ENCODE results near the gene PLEKHH1. TPM values are rescaled to one million over a fixed set of nuclear protein-coding genes. Genes with fewer than 3 reads are reported as not detected.

The PLEKHH1 gene
- total and polyA plus RNA-seq, 2 of the 8 experiments (the other 6 are each of a cell fraction or from before 2014, with no cell fraction given): 28.3 to 33.3 TPM

DNA sequence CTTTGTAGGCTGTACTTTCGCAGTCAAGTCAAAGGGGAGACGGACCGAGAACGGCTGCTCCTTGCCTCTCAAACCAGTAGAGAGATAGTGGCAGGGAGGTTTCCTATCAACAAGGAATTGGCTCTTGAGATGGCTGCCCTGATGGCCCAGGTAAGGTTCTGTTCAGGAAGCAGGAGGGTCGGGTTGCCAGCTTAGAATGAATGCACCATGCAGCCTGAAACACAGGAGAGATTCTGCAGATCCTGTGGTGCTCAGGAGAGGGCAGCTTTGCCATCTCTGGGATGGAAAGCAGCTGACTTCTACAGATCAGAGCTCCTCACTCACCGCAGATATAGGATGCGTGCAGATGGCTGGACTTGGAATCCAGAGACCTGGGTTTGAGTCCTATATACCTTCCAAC lies 49.0 kb downstream of the PLEKHH1 start:
- DNase-seq (ENCODE audit: low read depth in 1 of 2, low spot score in 2 of 2) (no peak), FAIRE-seq (no peak)
- Histone ChIP-seq H2BK20ac (ENCODE audit: low read length) (no peak overlapping the region), H4K20me1 (replicated peaks in 1 of 2; ENCODE audit: control insufficient read depth in 1 of 2, insufficient read depth in 2 of 2, low read length in 2 of 2) (peaks cover 0 to 3% of the 10 kb centered on the region in 2 experiments), H3K36me3 (ENCODE audit: control insufficient read depth in 2 of 4, insufficient read depth in 4 of 4, low read length in 3 of 4) (peaks cover 7 to 23% (median 14%) of the 10 kb centered on the region in 4 experiments), H3K14ac (ENCODE audit: insufficient read length) (no peak overlapping the region), H2AK5ac (ENCODE audit: low read depth, low read length) (no peak overlapping the region), H4K8ac (ENCODE audit: extremely low read depth, insufficient read depth, low read length) (no peak overlapping the region), H2BK15ac (ENCODE audit: low read length) (no peak overlapping the region), H4K5ac (ENCODE audit: insufficient read length, low read depth, low read length) (no peak overlapping the region), H3K79me1 (ENCODE audit: low read depth, low read length) (no peaks in the 10 kb centered on the region; the same call in 1 of the 2 replicates), H3K4me3 (ENCODE audit: extremely low read depth in 1 of 4, insufficient read depth in 2 of 4, low read depth in 3 of 4, low read length in 4 of 4) (no peak overlapping the region), H3K23ac (ENCODE audit: insufficient read length) (no peak overlapping the region), H2BK12ac (ENCODE audit: low read depth, low read length) (no peak overlapping the region), H2BK5ac (ENCODE audit: low read depth, low read length) (no peak overlapping the region), H3K9me3 (ENCODE audit: insufficient read depth in 2 of 2, low read depth in 1 of 2, low read length in 1 of 2) (no peaks in the 10 kb centered on the region), H3K27me3 (replicated peaks in 1 of 4; ENCODE audit: control insufficient read depth in 3 of 4, extremely low read depth in 1 of 4, insufficient read depth in 3 of 4, low read length in 3 of 4) (no peaks in the 10 kb centered on the region), H3K23me2 (ENCODE audit: low read depth, low read length) (no peaks in the 10 kb centered on the region), H3K4me1 (replicated peaks in 1 of 4; ENCODE audit: control insufficient read depth in 3 of 4, insufficient read depth in 4 of 4, low read length in 3 of 4) (no peaks in the 10 kb centered on the region), H3K4me2 (ENCODE audit: insufficient read depth in 1 of 2, low read depth in 2 of 2, low read length in 2 of 2) (no peak overlapping the region), H2BK120ac (replicated peaks; ENCODE audit: low read depth, low read length) (no peak overlapping the region), H3K27ac (ENCODE audit: low read depth, low read length) (no peak overlapping the region), H2AFZ (ENCODE audit: low read length) (no peak overlapping the region), H3K56ac (replicated peaks; ENCODE audit: insufficient read length, low read depth, low read length) (no peak overlapping the region), H3K79me2 (ENCODE audit: control insufficient read depth in 1 of 2, insufficient read depth in 2 of 2, low read length in 2 of 2) (no peaks in the 10 kb centered on the region), H4K91ac (replicated peaks; ENCODE audit: insufficient read length, low read length) (no peak overlapping the region), H3K9ac (replicated peaks in 1 of 4; ENCODE audit: extremely low read depth in 1 of 4, low read depth in 3 of 4, low read length in 3 of 4) (no peak overlapping the region), H3K18ac (ENCODE audit: extremely low read depth, low read length) (no peak overlapping the region), H3K4ac (replicated peaks; ENCODE audit: insufficient read length, low read depth, low read length) (no peak overlapping the region)
- TF ChIP-seq, protein P1, sequence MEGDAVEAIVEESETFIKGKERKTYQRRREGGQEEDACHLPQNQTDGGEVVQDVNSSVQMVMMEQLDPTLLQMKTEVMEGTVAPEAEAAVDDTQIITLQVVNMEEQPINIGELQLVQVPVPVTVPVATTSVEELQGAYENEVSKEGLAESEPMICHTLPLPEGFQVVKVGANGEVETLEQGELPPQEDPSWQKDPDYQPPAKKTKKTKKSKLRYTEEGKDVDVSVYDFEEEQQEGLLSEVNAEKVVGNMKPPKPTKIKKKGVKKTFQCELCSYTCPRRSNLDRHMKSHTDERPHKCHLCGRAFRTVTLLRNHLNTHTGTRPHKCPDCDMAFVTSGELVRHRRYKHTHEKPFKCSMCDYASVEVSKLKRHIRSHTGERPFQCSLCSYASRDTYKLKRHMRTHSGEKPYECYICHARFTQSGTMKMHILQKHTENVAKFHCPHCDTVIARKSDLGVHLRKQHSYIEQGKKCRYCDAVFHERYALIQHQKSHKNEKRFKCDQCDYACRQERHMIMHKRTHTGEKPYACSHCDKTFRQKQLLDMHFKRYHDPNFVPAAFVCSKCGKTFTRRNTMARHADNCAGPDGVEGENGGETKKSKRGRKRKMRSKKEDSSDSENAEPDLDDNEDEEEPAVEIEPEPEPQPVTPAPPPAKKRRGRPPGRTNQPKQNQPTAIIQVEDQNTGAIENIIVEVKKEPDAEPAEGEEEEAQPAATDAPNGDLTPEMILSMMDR (IDR thresholded peaks at IDR 0.05; ENCODE audit: control extremely low read depth in 1 of 3, insufficient read depth in 1 of 3, low read depth in 1 of 3, low read length in 3 of 3): peak in 1 of 3 experiments; percentile 4; a peak in 1 of 4 replicates
- 0 out of 4 replicates have a peak, but pooled peaks of 1 of the 2 experiments have one; percentile 10 for TF ChIP-seq RAD21 (IDR thresholded peaks at IDR 0.05 in 1 of 2, conservative IDR thresholded peaks at IDR 0.05 in 1 of 2; ENCODE audit: low read depth in 2 of 2, low read length in 2 of 2)
- TF ChIP-seq RBBP5 (IDR thresholded peaks at IDR 0.05; ENCODE audit: borderline replicate concordance, low read depth, low read length): no peak
- CTCF ChIA-PET (ENCODE audit: partially characterized antibody): interaction anchor here (0.7 to 28.8 kb wide), 18 partner anchors 8 to 158 kb away, joined by 3 to 924 read pairs (median 6); partner anchors contain the start of genes PIGH, PLEKHH1 and RDH12
- POLR2A ChIA-PET (ENCODE audit: partially characterized antibody): interaction anchor here (1.5 kb wide), 1 partner anchor 18 kb away, joined by 4 read pairs; the partner anchor contains the start of gene PIGH
- WGBS, 2 experiments (ENCODE audit: extremely low coverage in 1 of 2, insufficient coverage in 1 of 2, insufficient read length in 1 of 2, insufficient replicate concordance in 2 of 2, low coverage in 1 of 2, low lambda C conversion rate in 2 of 2, missing lambda C conversion rate in 1 of 2): 89% methylated on average over 7 of the region's 7 CpGs; no CpG with 5 or more reads in 1 of the 2 experiments
